HEK293 (cell line): ENCODE data around the gene THEM4.

Experiments
- CTCF ChIA-PET: fragments of 350-600 bp; formaldehyde crosslinking; extraction: SDS; loops from one replicate; lab custom pipeline; 2021; ENCODE audit warnings: antibody characterized with exemption; lab: Yijun Ruan, JAX
- POLR2A ChIA-PET: fragments of 300-600 bp; formaldehyde crosslinking; extraction: SDS; loops from one replicate; lab custom pipeline; 2020; ENCODE audit warnings: antibody characterized with exemption, inconsistent platforms; lab: Yijun Ruan, JAX
- H3K27ac ChIP-seq: fragments of 200-500 bp; sonication (Bioruptor generic); 2 replicates; pipeline ENCODE4 v1.5.1; 2014; ENCODE audit warnings: low read depth, low read length, control low read depth, inconsistent platforms; ENCODE audit errors: extremely low read depth
- H3K36me3 ChIP-seq, 2 experiments: fragments of 200-500 bp in 1 of 2; sonication (Bioruptor generic) in 1 of 2; 1 replicate in 1 of 2; 2 replicates in 1 of 2; pipeline ENCODE4 v1.5.1; 2014 to 2017; ENCODE audit warnings: inconsistent platforms in 2 of 2, low read length in 2 of 2; ENCODE audit not compliant: control insufficient read depth in 2 of 2, insufficient read depth in 1 of 2
- H3K4me1 ChIP-seq: fragments of 200-500 bp; sonication (Bioruptor generic); 2 replicates; pipeline ENCODE4 v1.5.1; 2014; ENCODE audit warnings: mild to moderate bottlenecking, low read length, inconsistent platforms; ENCODE audit not compliant: control insufficient read depth, insufficient read depth
- H3K4me3 ChIP-seq: 2 replicates; pipeline ENCODE4 v1.5.1; 2011; ENCODE audit warnings: low read depth, mild to moderate bottlenecking, control low read depth, low read length, moderate library complexity
- H3K9me3 ChIP-seq: fragments of 200-500 bp; sonication (Bioruptor generic); 2 replicates; pipeline ENCODE4 v1.5.1; 2014; ENCODE audit warnings: low read depth, low read length, inconsistent platforms; ENCODE audit not compliant: control insufficient read depth, insufficient read depth
- GLIS1 ChIP-seq: fragments of 450-650 bp; formaldehyde crosslinking; IDR thresholded peaks from 2 replicates; pipeline ENCODE4 v1.5.1; 2016; ENCODE audit warnings: missing biosample characterization, missing genetic modification characterization
- HIC1 ChIP-seq: fragments of 450-650 bp; formaldehyde crosslinking; IDR thresholded peaks from 2 replicates; pipeline ENCODE4 v1.5.1; 2016; ENCODE audit warnings: missing biosample characterization, missing genetic modification characterization
- HOXA7 ChIP-seq: sonication (generic); formaldehyde crosslinking; IDR thresholded peaks from 2 replicates; pipeline ENCODE4 v1.8.1; 2022; ENCODE audit warnings: missing genetic modification reagents, borderline replicate concordance
- OVOL3 ChIP-seq: fragments of 450-650 bp; formaldehyde crosslinking; IDR thresholded peaks from 2 replicates; pipeline ENCODE4 v1.5.1; 2016; ENCODE audit warnings: missing biosample characterization, missing genetic modification characterization
- SCRT1 ChIP-seq: fragments of 450-650 bp; formaldehyde crosslinking; IDR thresholded peaks from 2 replicates; pipeline ENCODE4 v1.5.1; 2016; ENCODE audit warnings: missing biosample characterization, missing genetic modification characterization, borderline replicate concordance
- SCRT2 ChIP-seq: fragments of 450-650 bp; formaldehyde crosslinking; IDR thresholded peaks from 2 replicates; pipeline ENCODE4 v1.5.1; 2016; ENCODE audit warnings: missing biosample characterization, missing genetic modification characterization
- WT1 ChIP-seq: fragments of 450-650 bp; formaldehyde crosslinking; IDR thresholded peaks from 2 replicates; pipeline ENCODE4 v1.5.1; 2016; ENCODE audit warnings: missing biosample characterization, missing genetic modification characterization
- YY1 ChIP-seq: fragments of 450-650 bp; formaldehyde crosslinking; IDR thresholded peaks from 2 replicates; pipeline ENCODE4 v1.5.1; 2018; ENCODE audit warnings: missing biosample characterization, missing genetic modification characterization
- ZFHX2 ChIP-seq: fragments of 450-650 bp; formaldehyde crosslinking; conservative IDR thresholded peaks from 2 replicates; pipeline ENCODE4 v1.5.1; 2016; ENCODE audit warnings: missing biosample characterization, missing genetic modification characterization
- ZNF10 ChIP-seq: fragments of 450-650 bp; formaldehyde crosslinking; IDR thresholded peaks from 2 replicates; pipeline ENCODE4 v1.5.1; 2017; ENCODE audit warnings: missing biosample characterization, missing genetic modification characterization
- ZNF121 ChIP-seq: fragments of 450-650 bp; formaldehyde crosslinking; IDR thresholded peaks from 2 replicates; pipeline ENCODE4 v1.5.1; 2016; ENCODE audit warnings: missing biosample characterization, missing genetic modification characterization
- ZNF2 ChIP-seq: fragments of 450-650 bp; formaldehyde crosslinking; IDR thresholded peaks from 2 replicates; pipeline ENCODE4 v1.5.1; 2016; ENCODE audit warnings: missing biosample characterization, missing genetic modification characterization
- ZNF239 ChIP-seq: fragments of 450-650 bp; formaldehyde crosslinking; IDR thresholded peaks from 2 replicates; pipeline ENCODE4 v1.5.1; 2016; ENCODE audit warnings: missing biosample characterization, missing genetic modification characterization
- ZNF426 ChIP-seq: fragments of 450-650 bp; formaldehyde crosslinking; IDR thresholded peaks from 2 replicates; pipeline ENCODE4 v1.5.1; 2017; ENCODE audit warnings: missing biosample characterization, missing genetic modification characterization, mild to moderate bottlenecking, inconsistent platforms, moderate library complexity
- ZNF514 ChIP-seq: fragments of 450-650 bp; formaldehyde crosslinking; IDR thresholded peaks from 2 replicates; pipeline ENCODE4 v1.5.1; 2016; ENCODE audit warnings: missing biosample characterization, missing genetic modification characterization
- ZNF621 ChIP-seq: fragments of 450-650 bp; formaldehyde crosslinking; IDR thresholded peaks from 2 replicates; pipeline ENCODE4 v1.5.1; 2017; ENCODE audit warnings: missing biosample characterization, missing genetic modification characterization
- ZNF629 ChIP-seq: fragments of 450-650 bp; formaldehyde crosslinking; IDR thresholded peaks from 2 replicates; pipeline ENCODE4 v1.5.1; 2017; ENCODE audit warnings: missing biosample characterization, missing genetic modification characterization
- ZNF677 ChIP-seq: fragments of 450-650 bp; IDR thresholded peaks from 2 replicates; pipeline ENCODE4 v1.5.0; 2018; ENCODE audit warnings: missing biosample characterization, mild to moderate bottlenecking, missing genetic modification characterization, moderate library complexity
- ZNF701 ChIP-seq: fragments of 450-650 bp; formaldehyde crosslinking; IDR thresholded peaks from 2 replicates; pipeline ENCODE4 v1.5.1; 2016; ENCODE audit warnings: missing biosample characterization, missing genetic modification characterization
- ZNF792 ChIP-seq: fragments of 450-650 bp; formaldehyde crosslinking; IDR thresholded peaks from 2 replicates; pipeline ENCODE4 v1.5.1; 2016; ENCODE audit warnings: missing biosample characterization, missing genetic modification characterization
- TF ChIP-seq, protein P1 (sequence below): fragments of 450-650 bp; formaldehyde crosslinking; IDR thresholded peaks from 2 replicates; pipeline ENCODE4 v1.5.1; 2016; ENCODE audit warnings: missing biosample characterization, missing genetic modification characterization

Gene THEM4

DNA sequence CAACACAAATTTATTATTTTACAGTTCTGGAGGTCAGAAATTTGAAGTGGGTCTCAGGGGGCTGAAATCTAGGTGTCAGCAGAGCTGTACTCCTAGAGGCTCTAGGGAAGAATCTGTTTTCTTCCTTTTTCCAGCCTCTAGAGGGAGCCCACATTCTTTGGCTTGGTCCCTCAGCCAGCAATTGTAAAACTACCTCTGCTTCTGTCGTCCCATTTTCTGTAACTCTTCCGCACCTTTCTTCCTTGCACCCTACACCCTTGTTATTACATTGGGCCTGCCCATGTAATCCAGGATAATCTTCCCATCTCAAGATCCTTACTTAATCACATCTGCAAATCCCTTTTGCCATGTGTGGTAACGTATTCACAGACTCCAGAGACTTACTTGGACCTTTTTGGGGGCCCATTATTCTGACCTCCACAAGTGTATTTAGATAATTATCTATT, 24.8 kb upstream of the THEM4 start (continued):
- TF ChIP-seq SCRT2 (tag by site-specific recombination) (peak; percentile 23; the same call in 1 of the 2 replicates), ZNF677 (tag by site-specific recombination) (no peak)
- TF ChIP-seq, all 188 proteins: peak for 11

DNA sequence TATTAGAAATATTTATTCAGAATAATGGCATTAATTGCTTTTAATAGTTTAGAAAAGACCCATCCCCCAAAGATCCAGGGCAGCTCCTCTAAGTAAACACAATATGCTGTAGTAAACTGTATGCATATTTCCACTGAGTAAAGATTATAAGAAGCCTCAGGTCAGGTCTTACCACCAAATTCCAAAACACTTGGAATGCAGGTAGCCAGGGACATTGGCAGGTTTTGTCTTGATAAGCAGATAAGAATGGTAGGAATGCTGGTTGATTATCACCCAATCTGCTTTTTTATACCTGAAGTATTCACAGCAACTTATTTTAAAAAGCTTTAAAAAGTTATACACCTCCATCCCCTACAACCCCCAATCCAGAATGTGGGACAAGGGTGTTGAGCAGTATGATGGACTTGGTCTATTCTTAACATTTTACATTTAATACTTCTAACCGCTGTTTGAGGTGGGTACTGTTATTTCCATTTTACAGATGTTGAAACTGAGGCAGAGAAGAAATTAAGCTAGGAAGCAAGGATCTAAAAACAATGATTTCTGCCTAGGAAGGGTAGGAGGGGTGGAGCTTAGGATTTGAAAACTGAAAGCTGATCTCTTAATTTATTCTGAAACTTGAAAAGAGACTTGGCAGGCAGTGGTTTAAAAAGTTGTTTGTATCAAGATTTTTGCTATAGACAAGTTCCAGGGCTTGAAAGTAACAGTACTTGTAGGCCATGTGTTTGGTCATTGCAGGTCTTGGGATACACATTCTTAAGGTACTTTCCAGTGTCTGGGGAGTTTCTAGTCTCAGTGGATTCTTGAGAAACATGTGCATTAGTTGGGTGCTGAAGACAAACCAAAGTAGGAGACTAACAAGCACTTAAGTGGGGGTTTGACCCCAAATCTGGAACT, 15.6 kb upstream of the THEM4 start:
- H3K4me3 ChIP-seq: no peak overlapping the region
- H3K36me3 ChIP-seq: no peaks in the 10 kb centered on the region
- no peak overlapping the region for H3K27ac ChIP-seq
- CTCF ChIA-PET: interaction anchor here (0.8 to 2.2 kb wide), 3 partner anchors 9 to 77 kb away, joined by 4 to 8 read pairs (median 7); no protein-coding TSS in a partner anchor
- H3K4me1 ChIP-seq: no peaks in the 10 kb centered on the region
- no peaks in the 10 kb centered on the region for H3K9me3 ChIP-seq
- POLR2A ChIA-PET: no interaction called here
- TF ChIP-seq HIC1 (tag by site-specific recombination): no peak
- no peak for TF ChIP-seq ZNF621 (tag by site-specific recombination)
- TF ChIP-seq ZNF121 (tag by site-specific recombination): no peak
- TF ChIP-seq ZNF701 (tag by site-specific recombination): no peak
- no peak for TF ChIP-seq HOXA7 (CRISPR knock-in tag)
- TF ChIP-seq ZNF629: no peak
- no peak for TF ChIP-seq ZNF239 (tag by site-specific recombination)

DNA sequence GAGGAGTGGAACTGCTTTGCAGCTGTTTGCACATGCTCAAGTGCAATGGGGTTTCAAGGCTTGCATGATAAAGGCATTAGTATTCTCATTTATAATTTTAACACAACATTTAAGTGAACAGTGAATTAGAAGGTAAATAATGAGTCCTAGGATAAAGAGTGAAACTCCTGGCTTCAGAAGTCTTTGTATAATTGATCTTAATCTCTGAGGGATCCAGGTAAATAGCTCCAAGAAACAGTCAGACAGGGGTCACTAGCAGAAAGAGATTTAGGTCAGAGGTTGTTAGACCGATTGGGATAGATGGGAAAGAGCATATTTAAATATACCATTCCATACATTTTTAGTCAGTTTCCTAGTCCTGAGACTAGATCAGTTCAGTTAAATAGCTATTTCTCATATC, 14.1 kb upstream of the THEM4 start:
- POLR2A ChIA-PET: interaction anchor here (1.0 kb wide), 1 partner anchor 14 kb away, joined by 3 read pairs; no protein-coding TSS in a partner anchor
- H3K9me3 ChIP-seq: no peaks in the 10 kb centered on the region
- H3K4me3 ChIP-seq: no peak overlapping the region
- H3K4me1 ChIP-seq: no peaks in the 10 kb centered on the region
- CTCF ChIA-PET: interaction anchor here (0.7 to 2.2 kb wide), 6 partner anchors 11 to 357 kb away, joined by 3 to 11 read pairs (median 3); no protein-coding TSS in a partner anchor
- TF ChIP-seq ZNF514 (tag by site-specific recombination) (no peak), ZFHX2 (tag by site-specific recombination) (no peak), ZNF10 (tag by site-specific recombination) (no peak), GLIS1 (tag by site-specific recombination) (no peak), WT1 (no peak), OVOL3 (tag by site-specific recombination) (no peak), YY1 (no peak), SCRT1 (no peak), ZNF792 (tag by site-specific recombination) (no peak), ZNF426 (tag by site-specific recombination) (no peak), ZNF2 (no peak)
- TF ChIP-seq, protein P1, sequence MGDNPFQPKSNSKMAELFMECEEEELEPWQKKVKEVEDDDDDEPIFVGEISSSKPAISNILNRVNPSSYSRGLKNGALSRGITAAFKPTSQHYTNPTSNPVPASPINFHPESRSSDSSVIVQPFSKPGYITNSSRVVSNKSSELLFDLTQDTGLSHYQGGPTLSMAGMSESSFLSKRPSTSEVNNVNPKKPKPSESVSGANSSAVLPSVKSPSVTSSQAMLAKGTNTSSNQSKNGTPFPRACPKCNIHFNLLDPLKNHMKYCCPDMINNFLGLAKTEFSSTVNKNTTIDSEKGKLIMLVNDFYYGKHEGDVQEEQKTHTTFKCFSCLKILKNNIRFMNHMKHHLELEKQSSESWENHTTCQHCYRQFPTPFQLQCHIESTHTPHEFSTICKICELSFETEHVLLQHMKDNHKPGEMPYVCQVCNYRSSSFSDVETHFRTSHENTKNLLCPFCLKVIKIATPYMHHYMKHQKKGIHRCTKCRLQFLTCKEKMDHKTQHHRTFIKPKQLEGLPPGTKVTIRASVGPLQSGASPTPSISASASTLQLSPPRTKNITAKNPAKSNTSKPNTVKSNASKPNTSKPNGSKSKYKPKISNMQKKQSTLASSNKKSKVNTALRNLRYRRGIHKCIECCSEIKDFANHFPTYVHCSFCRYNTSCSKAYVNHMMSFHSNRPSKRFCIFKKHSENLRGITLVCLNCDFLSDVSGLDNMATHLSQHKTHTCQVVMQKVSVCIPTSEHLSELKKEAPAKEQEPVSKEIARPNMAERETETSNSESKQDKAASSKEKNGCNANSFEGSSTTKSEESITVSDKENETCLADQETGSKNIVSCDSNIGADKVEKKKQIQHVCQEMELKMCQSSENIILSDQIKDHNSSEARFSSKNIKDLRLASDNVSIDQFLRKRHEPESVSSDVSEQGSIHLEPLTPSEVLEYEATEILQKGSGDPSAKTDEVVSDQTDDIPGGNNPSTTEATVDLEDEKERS: no peak
- no peak overlapping the region for H3K27ac ChIP-seq
- H3K36me3 ChIP-seq: no peaks in the 10 kb centered on the region
